ENCODE data around the gene S100A8. TPM values are rescaled to one million over a fixed set of nuclear protein-coding genes. Genes with fewer than 3 reads are reported as not detected.

The S100A8 gene
- total RNA-seq, 1 experiment from 2014 or later, result 1.4 TPM

DNA sequence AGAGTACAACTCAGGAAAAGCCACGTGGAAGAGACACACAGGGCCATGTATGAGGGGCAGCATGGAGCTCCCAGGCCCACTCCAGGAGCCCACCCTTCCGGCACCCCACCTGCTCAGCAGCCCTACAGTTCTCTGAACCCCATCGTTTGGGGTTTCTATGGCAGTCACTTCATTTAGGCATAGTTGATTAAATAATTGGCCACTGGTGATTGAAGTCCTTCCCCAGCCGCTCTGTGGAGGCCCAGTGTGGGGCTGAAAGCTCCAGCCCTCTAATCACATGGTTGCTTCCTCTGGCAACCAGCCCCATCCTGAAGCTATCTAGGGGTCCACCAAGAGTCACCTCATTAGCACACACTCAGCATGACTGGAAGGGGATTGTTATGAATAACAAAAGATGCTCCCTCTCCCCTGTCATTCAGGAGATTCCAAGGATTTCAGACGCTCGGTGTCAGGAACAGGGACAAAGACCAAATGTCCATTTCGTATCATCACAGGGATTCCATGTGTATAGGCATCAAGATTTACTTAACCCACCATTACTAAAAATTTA is 13.3 kb upstream of the S100A8 start (continued):
- TF ChIP-seq YY1 (IDR thresholded peaks at IDR 0.05; ENCODE audit: extremely low read depth, insufficient replicate concordance, low read depth, low read length) (no peak), SP1 (IDR thresholded peaks at IDR 0.05; ENCODE audit: low read depth) (no peak), ZNF274 (IDR thresholded peaks at IDR 0.05; ENCODE audit: low read depth, low read length) (no peak), JUND (IDR thresholded peaks at IDR 0.05) (no peak), SIN3A (IDR thresholded peaks at IDR 0.05; ENCODE audit: low read depth) (no peak), EZH2phosphoT487 (IDR thresholded peaks at IDR 0.05; ENCODE audit: borderline replicate concordance) (no peak), RAD21 (IDR thresholded peaks at IDR 0.05; ENCODE audit: low read depth) (no peak), POLR2A (IDR thresholded peaks at IDR 0.05; ENCODE audit: borderline replicate concordance, extremely low read depth, insufficient read depth, insufficient read length) (no peak)
- TF ChIP-seq, protein P1, sequence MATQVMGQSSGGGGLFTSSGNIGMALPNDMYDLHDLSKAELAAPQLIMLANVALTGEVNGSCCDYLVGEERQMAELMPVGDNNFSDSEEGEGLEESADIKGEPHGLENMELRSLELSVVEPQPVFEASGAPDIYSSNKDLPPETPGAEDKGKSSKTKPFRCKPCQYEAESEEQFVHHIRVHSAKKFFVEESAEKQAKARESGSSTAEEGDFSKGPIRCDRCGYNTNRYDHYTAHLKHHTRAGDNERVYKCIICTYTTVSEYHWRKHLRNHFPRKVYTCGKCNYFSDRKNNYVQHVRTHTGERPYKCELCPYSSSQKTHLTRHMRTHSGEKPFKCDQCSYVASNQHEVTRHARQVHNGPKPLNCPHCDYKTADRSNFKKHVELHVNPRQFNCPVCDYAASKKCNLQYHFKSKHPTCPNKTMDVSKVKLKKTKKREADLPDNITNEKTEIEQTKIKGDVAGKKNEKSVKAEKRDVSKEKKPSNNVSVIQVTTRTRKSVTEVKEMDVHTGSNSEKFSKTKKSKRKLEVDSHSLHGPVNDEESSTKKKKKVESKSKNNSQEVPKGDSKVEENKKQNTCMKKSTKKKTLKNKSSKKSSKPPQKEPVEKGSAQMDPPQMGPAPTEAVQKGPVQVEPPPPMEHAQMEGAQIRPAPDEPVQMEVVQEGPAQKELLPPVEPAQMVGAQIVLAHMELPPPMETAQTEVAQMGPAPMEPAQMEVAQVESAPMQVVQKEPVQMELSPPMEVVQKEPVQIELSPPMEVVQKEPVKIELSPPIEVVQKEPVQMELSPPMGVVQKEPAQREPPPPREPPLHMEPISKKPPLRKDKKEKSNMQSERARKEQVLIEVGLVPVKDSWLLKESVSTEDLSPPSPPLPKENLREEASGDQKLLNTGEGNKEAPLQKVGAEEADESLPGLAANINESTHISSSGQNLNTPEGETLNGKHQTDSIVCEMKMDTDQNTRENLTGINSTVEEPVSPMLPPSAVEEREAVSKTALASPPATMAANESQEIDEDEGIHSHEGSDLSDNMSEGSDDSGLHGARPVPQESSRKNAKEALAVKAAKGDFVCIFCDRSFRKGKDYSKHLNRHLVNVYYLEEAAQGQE (IDR thresholded peaks at IDR 0.05; ENCODE audit: low read depth), result no peak

DNA sequence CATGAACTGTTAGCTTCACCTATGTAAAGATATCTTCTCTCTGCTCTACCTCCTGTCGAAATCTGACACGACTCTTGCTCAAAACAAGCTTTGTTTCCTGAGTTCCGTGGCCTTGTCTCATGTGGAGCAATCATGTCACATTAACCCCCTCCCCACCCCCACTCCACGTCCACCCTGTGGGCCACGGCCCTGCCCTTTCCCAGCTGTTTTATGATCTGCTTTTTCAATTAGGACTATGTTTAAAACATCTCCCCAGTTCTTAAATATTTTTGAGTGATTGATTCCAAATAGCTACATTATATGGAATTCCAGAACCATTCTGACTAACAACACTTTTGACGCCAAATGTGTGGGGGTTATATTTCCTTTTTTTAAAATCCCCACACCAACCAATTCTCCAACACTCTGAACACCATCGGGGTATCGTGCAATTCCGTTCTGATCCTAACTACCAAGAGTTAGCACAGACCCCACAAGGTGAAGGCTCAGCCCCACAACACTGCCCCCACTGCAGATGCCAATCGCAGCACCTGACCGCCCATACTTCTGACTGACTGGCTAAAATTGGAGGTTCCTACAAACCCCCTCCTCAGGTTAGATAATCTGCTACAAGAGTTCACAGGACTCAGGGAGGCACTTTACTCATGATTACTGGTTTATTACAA is 12.7 kb upstream of the S100A8 start:
- Histone ChIP-seq H3K27me3 (ENCODE audit: insufficient read depth, low read length) (peaks cover 55% of the 10 kb centered on the region), H3K27ac (ENCODE audit: low read depth, low read length) (no peak overlapping the region), H4K20me1 (ENCODE audit: insufficient read depth) (no peaks in the 10 kb centered on the region), H3K4me2 (ENCODE audit: low read length) (no peak overlapping the region), H3K4me1 (ENCODE audit: control insufficient read depth in 1 of 2, insufficient read depth in 2 of 2, low read length in 2 of 2) (no peaks in the 10 kb centered on the region), H3K79me2 (ENCODE audit: insufficient read depth, low read length) (no peaks in the 10 kb centered on the region), H3K9me2 (ENCODE audit: insufficient read depth) (no peaks in the 10 kb centered on the region), H2AFZ (ENCODE audit: low read depth, low read length, poor library complexity, severe bottlenecking) (no peak overlapping the region), H3K36me3 (ENCODE audit: control insufficient read depth in 1 of 2, insufficient read depth in 2 of 2, low read length in 2 of 2) (no peaks in the 10 kb centered on the region), H3K4me3 (replicated peaks in 1 of 2; ENCODE audit: low read depth in 1 of 2, low read length in 2 of 2) (no peak overlapping the region), H3K9me3 (ENCODE audit: control insufficient read depth in 1 of 2, insufficient read depth in 1 of 2, low read depth in 1 of 2, low read length in 2 of 2) (no peaks in the 10 kb centered on the region), H3K9ac (ENCODE audit: low read length) (no peak overlapping the region)
- ATAC-seq, result no peak
- no TSS peak for BruUV-seq (replicated peaks)
- ChIA-PET POLR2A (no interaction called here), RAD21 (ENCODE audit: low non-redundant PET in 1 of 2, low total read pairs in 2 of 2, uncharacterized antibody in 2 of 2, unreplicated experiment in 2 of 2) (no interaction called here), CTCF (no interaction called here)
- intact Hi-C loops (cut with micrococcal nuclease), result loop anchor here (2.0 to 5.0 kb wide), 2 partner anchors 51 to 94 kb away; no protein-coding TSS in a partner anchor
- TF ChIP-seq EZH2phosphoT487 (IDR thresholded peaks at IDR 0.05; ENCODE audit: borderline replicate concordance), result no peak
- TF ChIP-seq, protein P2, sequence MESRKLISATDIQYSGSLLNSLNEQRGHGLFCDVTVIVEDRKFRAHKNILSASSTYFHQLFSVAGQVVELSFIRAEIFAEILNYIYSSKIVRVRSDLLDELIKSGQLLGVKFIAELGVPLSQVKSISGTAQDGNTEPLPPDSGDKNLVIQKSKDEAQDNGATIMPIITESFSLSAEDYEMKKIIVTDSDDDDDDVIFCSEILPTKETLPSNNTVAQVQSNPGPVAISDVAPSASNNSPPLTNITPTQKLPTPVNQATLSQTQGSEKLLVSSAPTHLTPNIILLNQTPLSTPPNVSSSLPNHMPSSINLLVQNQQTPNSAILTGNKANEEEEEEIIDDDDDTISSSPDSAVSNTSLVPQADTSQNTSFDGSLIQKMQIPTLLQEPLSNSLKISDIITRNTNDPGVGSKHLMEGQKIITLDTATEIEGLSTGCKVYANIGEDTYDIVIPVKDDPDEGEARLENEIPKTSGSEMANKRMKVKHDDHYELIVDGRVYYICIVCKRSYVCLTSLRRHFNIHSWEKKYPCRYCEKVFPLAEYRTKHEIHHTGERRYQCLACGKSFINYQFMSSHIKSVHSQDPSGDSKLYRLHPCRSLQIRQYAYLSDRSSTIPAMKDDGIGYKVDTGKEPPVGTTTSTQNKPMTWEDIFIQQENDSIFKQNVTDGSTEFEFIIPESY (IDR thresholded peaks at IDR 0.05; ENCODE audit: extremely low read depth, insufficient replicate concordance, low read length), result no peak
- TF ChIP-seq, protein P1 (IDR thresholded peaks at IDR 0.05; ENCODE audit: low read depth), result no peak
- TF ChIP-seq RAD21 (IDR thresholded peaks at IDR 0.05; ENCODE audit: low read depth), result no peak
- TF ChIP-seq TCF7L2 (IDR thresholded peaks at IDR 0.05; ENCODE audit: borderline replicate concordance, extremely low read depth, insufficient read depth, insufficient read length), result no peak
- TF ChIP-seq CBX3 (IDR thresholded peaks at IDR 0.05; ENCODE audit: low read depth), result no peak
- no peak for DNase-seq (ENCODE audit: low read depth, low spot score)

All from HCT116 (cell line).